Keratinocyte (primary cell): ENCODE results near the gene CPOX. TPM values are rescaled to one million over a fixed set of nuclear protein-coding genes. Genes with fewer than 3 reads are reported as not detected.

ENCODE experiments used
- DNase-seq: peaks from one replicate; pipeline ENCODE4 v3.0.0-alpha.2; 2011; ENCODE audit warnings: low read depth, missing footprints, low spot score
- FAIRE-seq: peaks from 2 replicates; lab custom pipeline; 2011; peaks lifted over from hg19 to GRCh38; lab: Jason Lieb, UNC
- H2AFZ ChIP-seq: 2 replicates; pipeline ENCODE4 v1.6.0; 2012; ENCODE audit warnings: low read length, control low read depth, inconsistent platforms; ENCODE audit not compliant: control insufficient read depth
- H3K27ac ChIP-seq: 2 replicates; pipeline ENCODE4 v1.5.1; 2011; ENCODE audit warnings: low read length; ENCODE audit not compliant: control insufficient read depth, insufficient read depth
- H3K27me3 ChIP-seq: 3 replicates; pipeline ENCODE4 v1.6.0; 2011; ENCODE audit warnings: low read length; ENCODE audit not compliant: control insufficient read depth, insufficient read depth; ENCODE audit errors: extremely low read depth
- H3K36me3 ChIP-seq, 2 experiments: 2 replicates in 1 of 2; 3 replicates in 1 of 2; pipeline ENCODE4 v1.5.1; 2011; ENCODE audit warnings: low read length in 2 of 2, mild to moderate bottlenecking in 1 of 2; ENCODE audit not compliant: control insufficient read depth in 2 of 2, insufficient read depth in 2 of 2; ENCODE audit errors: extremely low read depth in 1 of 2
- H3K4me1 ChIP-seq: 3 replicates; pipeline ENCODE4 v1.5.1; 2011; ENCODE audit warnings: low read length; ENCODE audit not compliant: control insufficient read depth, insufficient read depth; ENCODE audit errors: extremely low read depth
- H3K4me2 ChIP-seq: 3 replicates; pipeline ENCODE4 v1.6.0; 2011; ENCODE audit warnings: low read depth, low read length; ENCODE audit not compliant: control insufficient read depth, insufficient read depth; ENCODE audit errors: extremely low read depth
- H3K4me3 ChIP-seq, 3 experiments: fragments of 200-600 bp in 1 of 3; sonication (generic) in 1 of 3; 2 replicates in 2 of 3; 3 replicates in 1 of 3; pipeline ENCODE4 v1.5.1; 2011 to 2016; ENCODE audit warnings: low read length in 3 of 3, mild to moderate bottlenecking in 3 of 3, control low read depth in 2 of 3, inconsistent platforms in 1 of 3, low read depth in 1 of 3, mixed read lengths in 1 of 3, mixed run types in 1 of 3, moderate library complexity in 1 of 3; ENCODE audit not compliant: control insufficient read depth in 2 of 3, insufficient read depth in 2 of 3; ENCODE audit errors: extremely low read depth in 1 of 3
- H3K79me2 ChIP-seq: 2 replicates; pipeline ENCODE4 v1.6.0; 2012; ENCODE audit warnings: low read length; ENCODE audit not compliant: control insufficient read depth, insufficient read depth
- H3K9ac ChIP-seq: 3 replicates; pipeline ENCODE4 v1.6.0; 2011; ENCODE audit warnings: low read length; ENCODE audit not compliant: control insufficient read depth, insufficient read depth; ENCODE audit errors: extremely low read depth
- H3K9me1 ChIP-seq: 3 replicates; pipeline ENCODE4 v1.6.0; 2011; ENCODE audit warnings: low read length; ENCODE audit not compliant: control insufficient read depth, insufficient read depth; ENCODE audit errors: extremely low read depth
- H3K9me3 ChIP-seq: 2 replicates; pipeline ENCODE4 v1.5.1; 2012; ENCODE audit warnings: low read depth, low read length; ENCODE audit not compliant: control insufficient read depth
- H4K20me1 ChIP-seq: 3 replicates; pipeline ENCODE4 v1.6.0; 2011; ENCODE audit warnings: low read length; ENCODE audit not compliant: control insufficient read depth, insufficient read depth; ENCODE audit errors: extremely low read depth
- EZH2 ChIP-seq: IDR thresholded peaks from one replicate; pipeline ENCODE4 v1.6.1; 2012; ENCODE audit warnings: inconsistent platforms, mild to moderate bottlenecking, low read length, moderate library complexity
- dilution Hi-C: fragments of 300-500 bp; cut with MboI; formaldehyde crosslinking; loops from one replicate; pipeline ENCODE4 v1.7.0; 2020; ENCODE audit warnings: low sequenced_read_pairs; ENCODE audit not compliant: extremely low pct_ligation_motif_present
- polyA plus RNA-seq, 5 experiments: library from polyadenylated mRNA; depleted of rRNA in 3 of 5; stranded (reverse) in 3 of 5; stranded (forward) in 1 of 5; unstranded in 1 of 5; fragments of >200 nt; gene quantifications; 1 replicate in 1 of 5; 2 replicates in 3 of 5; 3 replicates in 1 of 5; pipeline versions ENCODE4 v1.2.1 to v1.2.3, GENCODE V29; 2011 to 2012; ENCODE audit warnings: missing spikeins in 2 of 5, low read depth in 1 of 5, low replicate concordance in 1 of 5
- TF ChIP-seq, protein P1 (sequence below), 3 experiments: IDR thresholded peaks in 1 of 3; conservative IDR thresholded peaks in 1 of 3; optimal IDR thresholded peaks in 1 of 3; 2 replicates in 2 of 3; 3 replicates in 1 of 3; pipeline versions ENCODE3 to v1.5.1; 2011; ENCODE audit warnings: low read length in 3 of 3, mild to moderate bottlenecking in 3 of 3, moderate library complexity in 2 of 3, control low read depth in 1 of 3, inconsistent platforms in 1 of 3; ENCODE audit not compliant: insufficient read depth in 2 of 3; ENCODE audit errors: extremely low read depth in 1 of 3

The CPOX gene
- polyA plus RNA-seq, 1 donor (not counting 4 experiments of a cell fraction or from before 2014, with no cell fraction given): 29.4 TPM

DNA sequence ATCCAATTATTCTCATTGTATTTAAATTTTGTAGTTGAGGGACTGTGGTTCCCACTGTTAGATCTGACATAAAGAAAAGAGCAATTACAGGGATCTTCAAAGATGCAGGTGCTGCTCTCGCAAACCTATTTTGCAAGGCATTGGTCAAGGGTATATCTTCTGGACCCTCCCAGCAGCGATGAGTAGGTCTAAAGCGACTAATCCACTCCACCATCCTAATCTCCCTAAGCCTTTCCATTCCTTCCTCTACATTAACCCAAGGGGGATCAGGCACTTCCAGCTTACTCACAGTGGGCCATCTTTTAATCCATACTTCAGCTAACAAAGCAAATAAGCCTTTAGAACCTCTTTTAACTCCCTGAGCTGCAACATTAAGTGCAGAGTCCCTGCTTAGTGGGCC is 37.0 kb upstream of the CPOX start:
- H4K20me1 ChIP-seq: no peaks in the 10 kb centered on the region
- no peak overlapping the region for H3K4me3 ChIP-seq
- dilution Hi-C loops: no loop called here
- H3K27me3 ChIP-seq: no peaks in the 10 kb centered on the region
- H3K4me1 ChIP-seq: no peaks in the 10 kb centered on the region
- no peak for TF ChIP-seq EZH2
- TF ChIP-seq, protein P1, sequence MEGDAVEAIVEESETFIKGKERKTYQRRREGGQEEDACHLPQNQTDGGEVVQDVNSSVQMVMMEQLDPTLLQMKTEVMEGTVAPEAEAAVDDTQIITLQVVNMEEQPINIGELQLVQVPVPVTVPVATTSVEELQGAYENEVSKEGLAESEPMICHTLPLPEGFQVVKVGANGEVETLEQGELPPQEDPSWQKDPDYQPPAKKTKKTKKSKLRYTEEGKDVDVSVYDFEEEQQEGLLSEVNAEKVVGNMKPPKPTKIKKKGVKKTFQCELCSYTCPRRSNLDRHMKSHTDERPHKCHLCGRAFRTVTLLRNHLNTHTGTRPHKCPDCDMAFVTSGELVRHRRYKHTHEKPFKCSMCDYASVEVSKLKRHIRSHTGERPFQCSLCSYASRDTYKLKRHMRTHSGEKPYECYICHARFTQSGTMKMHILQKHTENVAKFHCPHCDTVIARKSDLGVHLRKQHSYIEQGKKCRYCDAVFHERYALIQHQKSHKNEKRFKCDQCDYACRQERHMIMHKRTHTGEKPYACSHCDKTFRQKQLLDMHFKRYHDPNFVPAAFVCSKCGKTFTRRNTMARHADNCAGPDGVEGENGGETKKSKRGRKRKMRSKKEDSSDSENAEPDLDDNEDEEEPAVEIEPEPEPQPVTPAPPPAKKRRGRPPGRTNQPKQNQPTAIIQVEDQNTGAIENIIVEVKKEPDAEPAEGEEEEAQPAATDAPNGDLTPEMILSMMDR (optimal IDR thresholded peaks at IDR 0.05 in 1 of 3, IDR thresholded peaks at IDR 0.05 in 1 of 3, conservative IDR thresholded peaks at IDR 0.05 in 1 of 3; ENCODE audit: extremely low read depth in 1 of 3, insufficient read depth in 2 of 3, low read length in 3 of 3): no peak
- H3K36me3 ChIP-seq: no peaks in the 10 kb centered on the region
- no peaks in the 10 kb centered on the region for H3K9me3 ChIP-seq
- no peaks in the 10 kb centered on the region for H3K79me2 ChIP-seq
- DNase-seq (no peak), FAIRE-seq (no peak)
- no peaks in the 10 kb centered on the region for H3K9me1 ChIP-seq
- no peak overlapping the region for H3K4me2 ChIP-seq
- no peak overlapping the region for H3K27ac ChIP-seq
- no peak overlapping the region for H2AFZ ChIP-seq
- no peak overlapping the region for H3K9ac ChIP-seq

DNA sequence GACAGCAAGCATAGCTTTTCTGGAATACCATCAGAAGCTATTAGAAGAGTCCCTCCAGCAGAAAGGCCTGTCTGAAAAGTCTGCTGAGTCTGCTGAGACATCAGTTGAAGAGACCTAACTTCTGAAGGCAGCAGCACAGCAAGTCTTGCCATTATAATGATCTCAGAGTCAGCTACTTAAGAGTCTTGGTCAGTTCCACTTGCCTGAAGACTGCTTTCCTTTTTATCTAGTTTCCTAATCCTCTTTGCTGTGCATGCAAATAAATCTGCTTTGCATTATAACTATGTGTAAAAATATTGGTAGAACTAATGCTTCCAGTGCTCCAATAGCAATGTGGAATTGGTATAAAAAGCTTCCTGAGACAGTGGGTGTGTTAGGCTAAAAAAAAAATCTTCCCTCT is 34.9 kb upstream of the CPOX start:
- no peak for TF ChIP-seq EZH2
- TF ChIP-seq, protein P1 (optimal IDR thresholded peaks at IDR 0.05 in 1 of 3, IDR thresholded peaks at IDR 0.05 in 1 of 3, conservative IDR thresholded peaks at IDR 0.05 in 1 of 3; ENCODE audit: extremely low read depth in 1 of 3, insufficient read depth in 2 of 3, low read length in 3 of 3): no peak
- Histone ChIP-seq H3K9me3 (no peaks in the 10 kb centered on the region), H3K4me2 (no peak overlapping the region), H3K36me3 (no peaks in the 10 kb centered on the region), H4K20me1 (no peaks in the 10 kb centered on the region), H3K4me3 (no peak overlapping the region), H3K4me1 (no peaks in the 10 kb centered on the region), H3K9me1 (no peaks in the 10 kb centered on the region), H3K27ac (no peak overlapping the region), H2AFZ (no peak overlapping the region), H3K27me3 (no peaks in the 10 kb centered on the region), H3K9ac (no peak overlapping the region), H3K79me2 (no peaks in the 10 kb centered on the region)
- FAIRE-seq (no peak), DNase-seq (no peak)
- dilution Hi-C loops: no loop called here
